ENCODE measurements around the gene SPATA4.

The SPATA4 gene

GRCh38 chr4:176226736-176227135, 31.4 kb upstream of the SPATA4 start:
- no peak overlapping the region for H2BK12ac ChIP-seq (ENCODE audit: low read length in 2 of 2)
- H2AFZ ChIP-seq (ENCODE audit: low read depth, low read length): peak overlapping the region; percentile 10
- H2BK15ac ChIP-seq (ENCODE audit: low read depth, poor library complexity, severe bottlenecking): no peak overlapping the region
- H3K18ac ChIP-seq (ENCODE audit: low read depth in 1 of 2, low read length in 2 of 2): no peak overlapping the region
- WGBS: 68% methylated on average over 5 of the region's 5 CpGs
- no peak overlapping the region for H2BK5ac ChIP-seq (ENCODE audit: low read depth, low read length, poor library complexity, severe bottlenecking)
- H3K9ac ChIP-seq (ENCODE audit: low read length): no peak overlapping the region
- H3K23ac ChIP-seq (ENCODE audit: low read length in 2 of 2): no peak overlapping the region
- no peak overlapping the region for H4K91ac ChIP-seq (ENCODE audit: low read length)
- H3K4ac ChIP-seq (ENCODE audit: low read depth in 1 of 2, low read length in 2 of 2): no peak overlapping the region
- H3K14ac ChIP-seq (ENCODE audit: low read length in 2 of 2): no peak overlapping the region
- DNase-seq: peak; percentile 9
- no peaks in the 10 kb centered on the region for H3K36me3 ChIP-seq (ENCODE audit: control insufficient read depth in 1 of 2, insufficient read depth in 2 of 2, low read depth in 1 of 2, low read length in 2 of 2)
- no peaks in the 10 kb centered on the region for H3K27me3 ChIP-seq (ENCODE audit: control insufficient read depth in 1 of 2, insufficient read depth in 1 of 2, low read length in 2 of 2)
- H2AK5ac ChIP-seq (ENCODE audit: low read length, severe bottlenecking): no peak overlapping the region
- no peak overlapping the region for H3K27ac ChIP-seq (ENCODE audit: low read length, poor library complexity, severe bottlenecking)
- H3K79me1 ChIP-seq (replicated peaks; ENCODE audit: low read length, poor library complexity, severe bottlenecking): no peaks in the 10 kb centered on the region
- no peaks in the 10 kb centered on the region for H3K4me1 ChIP-seq (ENCODE audit: control insufficient read depth, insufficient read depth, low read depth, low read length)
- H3K4me2 ChIP-seq (ENCODE audit: low read length, poor library complexity, severe bottlenecking): no peak overlapping the region
- no peak overlapping the region for H4K8ac ChIP-seq (ENCODE audit: low read length)
- H3K4me3 ChIP-seq (ENCODE audit: insufficient read depth in 1 of 2, low read depth in 1 of 2, low read length in 2 of 2): no peak overlapping the region
- H3K9me3 ChIP-seq (ENCODE audit: control insufficient read depth, low read length): no peaks in the 10 kb centered on the region
- H2BK120ac ChIP-seq (ENCODE audit: low read depth, low read length): no peak overlapping the region

- H2BK5ac ChIP-seq (ENCODE audit: low read depth, low read length, poor library complexity, severe bottlenecking): no peak overlapping the region
These were observed 28.2 kb upstream of the SPATA4 start for GRCh38 chr4:176223561-176223960.

GRCh38 chr4:176222149-176222548, 26.8 kb upstream of the SPATA4 start:
- Histone ChIP-seq H3K23ac (ENCODE audit: low read length in 2 of 2) (no peak overlapping the region), H3K9ac (ENCODE audit: low read length) (no peak overlapping the region), H3K9me3 (ENCODE audit: control insufficient read depth, low read length) (no peaks in the 10 kb centered on the region), H3K14ac (ENCODE audit: low read length in 2 of 2) (no peak overlapping the region), H4K8ac (ENCODE audit: low read length) (no peak overlapping the region), H3K36me3 (ENCODE audit: control insufficient read depth in 1 of 2, insufficient read depth in 2 of 2, low read depth in 1 of 2, low read length in 2 of 2) (no peaks in the 10 kb centered on the region), H2AFZ (ENCODE audit: low read depth, low read length) (no peak overlapping the region), H3K4ac (ENCODE audit: low read depth in 1 of 2, low read length in 2 of 2) (no peak overlapping the region), H2BK5ac (ENCODE audit: low read depth, low read length, poor library complexity, severe bottlenecking) (no peak overlapping the region), H3K27ac (ENCODE audit: low read length, poor library complexity, severe bottlenecking) (no peak overlapping the region), H2BK15ac (ENCODE audit: low read depth, poor library complexity, severe bottlenecking) (no peak overlapping the region), H3K4me3 (ENCODE audit: insufficient read depth in 1 of 2, low read depth in 1 of 2, low read length in 2 of 2) (no peak overlapping the region), H4K91ac (ENCODE audit: low read length) (no peak overlapping the region), H3K79me1 (replicated peaks; ENCODE audit: low read length, poor library complexity, severe bottlenecking) (no peaks in the 10 kb centered on the region), H3K4me2 (ENCODE audit: low read length, poor library complexity, severe bottlenecking) (no peak overlapping the region), H2BK12ac (ENCODE audit: low read length in 2 of 2) (no peak overlapping the region), H3K18ac (ENCODE audit: low read depth in 1 of 2, low read length in 2 of 2) (no peak overlapping the region), H3K4me1 (ENCODE audit: control insufficient read depth, insufficient read depth, low read depth, low read length) (no peaks in the 10 kb centered on the region), H2AK5ac (ENCODE audit: low read length, severe bottlenecking) (no peak overlapping the region), H2BK120ac (ENCODE audit: low read depth, low read length) (no peak overlapping the region), H3K27me3 (ENCODE audit: control insufficient read depth in 1 of 2, insufficient read depth in 1 of 2, low read length in 2 of 2) (no peaks in the 10 kb centered on the region)
- 88% methylated on average over 5 of the region's 5 CpGs for WGBS
- no peak for DNase-seq

More at GRCh38 chr4:176223561-176223960, 28.2 kb upstream of the SPATA4 start:
- H3K9me3 ChIP-seq (ENCODE audit: control insufficient read depth, low read length): no peaks in the 10 kb centered on the region
- H4K8ac ChIP-seq (ENCODE audit: low read length): no peak overlapping the region
- no peak overlapping the region for H2AFZ ChIP-seq (ENCODE audit: low read depth, low read length)
- no peaks in the 10 kb centered on the region for H3K79me1 ChIP-seq (replicated peaks; ENCODE audit: low read length, poor library complexity, severe bottlenecking)
- H3K4ac ChIP-seq (ENCODE audit: low read depth in 1 of 2, low read length in 2 of 2): no peak overlapping the region
- 87% methylated on average over 2 of the region's 2 CpGs for WGBS
- H3K4me2 ChIP-seq (ENCODE audit: low read length, poor library complexity, severe bottlenecking): no peak overlapping the region
- H2BK12ac ChIP-seq (ENCODE audit: low read length in 2 of 2): no peak overlapping the region
- no peak overlapping the region for H3K4me3 ChIP-seq (ENCODE audit: insufficient read depth in 1 of 2, low read depth in 1 of 2, low read length in 2 of 2)
- no peaks in the 10 kb centered on the region for H3K36me3 ChIP-seq (ENCODE audit: control insufficient read depth in 1 of 2, insufficient read depth in 2 of 2, low read depth in 1 of 2, low read length in 2 of 2)
- no peaks in the 10 kb centered on the region for H3K4me1 ChIP-seq (ENCODE audit: control insufficient read depth, insufficient read depth, low read depth, low read length)
- no peak for DNase-seq
- no peak overlapping the region for H2BK120ac ChIP-seq (ENCODE audit: low read depth, low read length)
- H3K27ac ChIP-seq (ENCODE audit: low read length, poor library complexity, severe bottlenecking): no peak overlapping the region
- H3K23ac ChIP-seq (ENCODE audit: low read length in 2 of 2): no peak overlapping the region
- H2AK5ac ChIP-seq (ENCODE audit: low read length, severe bottlenecking): no peak overlapping the region
- no peak overlapping the region for H4K91ac ChIP-seq (ENCODE audit: low read length)
- no peaks in the 10 kb centered on the region for H3K27me3 ChIP-seq (ENCODE audit: control insufficient read depth in 1 of 2, insufficient read depth in 1 of 2, low read length in 2 of 2)
- no peak overlapping the region for H3K9ac ChIP-seq (ENCODE audit: low read length)
- H3K14ac ChIP-seq (ENCODE audit: low read length in 2 of 2): no peak overlapping the region
- no peak overlapping the region for H2BK15ac ChIP-seq (ENCODE audit: low read depth, poor library complexity, severe bottlenecking)
- no peak overlapping the region for H3K18ac ChIP-seq (ENCODE audit: low read depth in 1 of 2, low read length in 2 of 2)

GRCh38 chr4:176217510-176217909, 22.1 kb upstream of the SPATA4 start:
- no peak overlapping the region for H2BK120ac ChIP-seq (ENCODE audit: low read depth, low read length)
- H3K79me1 ChIP-seq (replicated peaks; ENCODE audit: low read length, poor library complexity, severe bottlenecking): no peaks in the 10 kb centered on the region
- no peak overlapping the region for H2BK15ac ChIP-seq (ENCODE audit: low read depth, poor library complexity, severe bottlenecking)
- DNase-seq: no peak
- no peak overlapping the region for H3K23ac ChIP-seq (ENCODE audit: low read length in 2 of 2)
- H2BK12ac ChIP-seq (ENCODE audit: low read length in 2 of 2): no peak overlapping the region
- H3K4me1 ChIP-seq (ENCODE audit: control insufficient read depth, insufficient read depth, low read depth, low read length): no peaks in the 10 kb centered on the region
- no peak overlapping the region for H2AFZ ChIP-seq (ENCODE audit: low read depth, low read length)
- no peak overlapping the region for H4K91ac ChIP-seq (ENCODE audit: low read length)
- H3K27ac ChIP-seq (ENCODE audit: low read length, poor library complexity, severe bottlenecking): no peak overlapping the region
- no peak overlapping the region for H3K18ac ChIP-seq (ENCODE audit: low read depth in 1 of 2, low read length in 2 of 2)
- H3K4me2 ChIP-seq (ENCODE audit: low read length, poor library complexity, severe bottlenecking): no peak overlapping the region
- H3K4ac ChIP-seq (ENCODE audit: low read depth in 1 of 2, low read length in 2 of 2): no peak overlapping the region
- H2BK5ac ChIP-seq (ENCODE audit: low read depth, low read length, poor library complexity, severe bottlenecking): no peak overlapping the region
- no peaks in the 10 kb centered on the region for H3K9me3 ChIP-seq (ENCODE audit: control insufficient read depth, low read length)
- H3K36me3 ChIP-seq (ENCODE audit: control insufficient read depth in 1 of 2, insufficient read depth in 2 of 2, low read depth in 1 of 2, low read length in 2 of 2): no peaks in the 10 kb centered on the region
- no peak overlapping the region for H3K4me3 ChIP-seq (ENCODE audit: insufficient read depth in 1 of 2, low read depth in 1 of 2, low read length in 2 of 2)
- H4K8ac ChIP-seq (ENCODE audit: low read length): no peak overlapping the region
- WGBS: 77% methylated on average over 2 of the region's 2 CpGs
- no peak overlapping the region for H3K9ac ChIP-seq (ENCODE audit: low read length)
- H3K27me3 ChIP-seq (ENCODE audit: control insufficient read depth in 1 of 2, insufficient read depth in 1 of 2, low read length in 2 of 2): no peaks in the 10 kb centered on the region
- no peak overlapping the region for H2AK5ac ChIP-seq (ENCODE audit: low read length, severe bottlenecking)
- no peak overlapping the region for H3K14ac ChIP-seq (ENCODE audit: low read length in 2 of 2)
